ENCODE data around the gene PDE4D.

DNA sequence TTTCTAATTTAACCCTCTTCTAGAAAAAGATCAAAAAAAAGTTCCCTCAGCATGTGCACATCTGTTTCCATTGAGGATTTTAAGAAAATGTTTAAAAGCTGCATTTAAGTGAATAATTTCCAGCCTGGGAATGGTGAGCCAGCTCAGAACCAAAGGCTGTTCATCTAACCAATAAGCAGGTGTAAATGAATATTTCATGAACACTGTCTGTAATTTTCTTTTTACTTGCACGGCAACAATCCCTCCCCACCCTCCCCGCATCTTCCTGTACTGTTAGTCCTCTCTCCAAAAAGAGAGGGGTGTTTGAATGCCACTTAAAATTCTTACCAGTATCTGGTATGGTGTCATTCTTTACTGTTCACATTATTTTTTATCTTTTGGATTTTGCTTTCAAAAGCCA, 425.6 kb downstream of the PDE4D start:
- no peak for TF ChIP-seq POLR2A (IDR thresholded peaks at IDR 0.05; ENCODE audit: low read depth, low read length)
- TF ChIP-seq POLR2AphosphoS5 (IDR thresholded peaks at IDR 0.05; ENCODE audit: low read depth, low read length): no peak
